ENCODE results near the gene FAM107B. TPM values are rescaled to one million over a fixed set of nuclear protein-coding genes. Genes with fewer than 3 reads are reported as not detected.

FAM107B gene
- total RNA-seq, 1 donor, result 30.0 TPM

DNA sequence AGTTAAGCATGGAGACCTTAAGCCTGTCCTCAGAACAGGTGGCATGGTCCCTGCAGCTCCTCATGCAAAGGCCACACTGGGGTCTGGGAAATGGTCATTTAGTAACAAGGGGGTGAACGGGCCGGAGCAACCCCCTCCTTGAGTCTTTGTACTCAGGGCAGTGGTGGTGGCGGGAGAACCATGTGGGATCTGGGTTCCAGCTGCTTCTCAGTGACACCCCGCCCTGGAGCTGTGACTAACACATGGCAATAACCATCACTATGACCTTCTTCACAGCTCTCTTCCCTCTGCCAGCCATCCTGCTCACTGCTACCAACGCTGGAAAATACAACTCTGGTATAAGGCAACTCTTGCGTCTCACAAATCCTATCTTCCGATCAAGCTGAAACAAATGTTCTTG is 240.5 kb downstream of the FAM107B start:
- H4K20me1 ChIP-seq (ENCODE audit: insufficient read depth, low read length), result no peaks in the 10 kb centered on the region
- TF ChIP-seq, protein P1, sequence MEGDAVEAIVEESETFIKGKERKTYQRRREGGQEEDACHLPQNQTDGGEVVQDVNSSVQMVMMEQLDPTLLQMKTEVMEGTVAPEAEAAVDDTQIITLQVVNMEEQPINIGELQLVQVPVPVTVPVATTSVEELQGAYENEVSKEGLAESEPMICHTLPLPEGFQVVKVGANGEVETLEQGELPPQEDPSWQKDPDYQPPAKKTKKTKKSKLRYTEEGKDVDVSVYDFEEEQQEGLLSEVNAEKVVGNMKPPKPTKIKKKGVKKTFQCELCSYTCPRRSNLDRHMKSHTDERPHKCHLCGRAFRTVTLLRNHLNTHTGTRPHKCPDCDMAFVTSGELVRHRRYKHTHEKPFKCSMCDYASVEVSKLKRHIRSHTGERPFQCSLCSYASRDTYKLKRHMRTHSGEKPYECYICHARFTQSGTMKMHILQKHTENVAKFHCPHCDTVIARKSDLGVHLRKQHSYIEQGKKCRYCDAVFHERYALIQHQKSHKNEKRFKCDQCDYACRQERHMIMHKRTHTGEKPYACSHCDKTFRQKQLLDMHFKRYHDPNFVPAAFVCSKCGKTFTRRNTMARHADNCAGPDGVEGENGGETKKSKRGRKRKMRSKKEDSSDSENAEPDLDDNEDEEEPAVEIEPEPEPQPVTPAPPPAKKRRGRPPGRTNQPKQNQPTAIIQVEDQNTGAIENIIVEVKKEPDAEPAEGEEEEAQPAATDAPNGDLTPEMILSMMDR (IDR thresholded peaks at IDR 0.05; ENCODE audit: extremely low read depth, low read depth, low read length), result no peak
- peaks cover 27% of the 10 kb centered on the region for H3K79me2 ChIP-seq (ENCODE audit: insufficient read depth, low read length)
- no peaks in the 10 kb centered on the region for H3K27me3 ChIP-seq (ENCODE audit: insufficient read depth, low read length)
- no peak overlapping the region for H3K27ac ChIP-seq (ENCODE audit: low read depth, low read length)
- no peaks in the 10 kb centered on the region for H3K9me3 ChIP-seq (ENCODE audit: low read depth, low read length)
- H2AFZ ChIP-seq (ENCODE audit: low read length), result no peak overlapping the region
- H3K4me2 ChIP-seq (ENCODE audit: insufficient read depth, low read length), result no peak overlapping the region
- H3K36me3 ChIP-seq (ENCODE audit: insufficient read depth, low read length), result no peaks in the 10 kb centered on the region
- H3K4me1 ChIP-seq (ENCODE audit: insufficient read depth, low read length), result peaks cover 3% of the 10 kb centered on the region
- no peak overlapping the region for H3K4me3 ChIP-seq (ENCODE audit: insufficient read depth, low read length)
- DNase-seq (ENCODE audit: insufficient read length, low spot score, missing footprints), result no peak

DNA sequence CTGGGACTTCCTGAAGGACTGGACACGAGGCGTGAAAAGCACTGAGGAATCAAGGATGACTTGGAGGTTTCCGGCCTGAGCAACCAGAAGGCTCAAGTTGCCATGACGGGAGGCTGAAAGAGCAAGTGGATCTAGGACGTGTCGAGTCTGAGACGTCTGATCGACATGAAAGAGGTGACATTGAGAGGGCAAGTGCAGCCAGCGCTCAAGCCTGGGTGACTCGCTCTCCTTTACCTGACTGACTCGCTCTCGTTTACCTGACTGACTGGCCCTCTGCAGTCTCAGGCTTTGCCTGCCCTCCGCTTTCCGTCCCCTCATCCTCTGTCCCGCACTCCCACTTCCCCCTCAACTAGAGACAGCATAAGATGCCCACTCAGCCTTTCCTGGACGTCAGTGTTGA is 241.4 kb downstream of the FAM107B start:
- TF ChIP-seq, protein P1 (IDR thresholded peaks at IDR 0.05; ENCODE audit: extremely low read depth, low read depth, low read length), result no peak
- no peak overlapping the region for H3K27ac ChIP-seq (ENCODE audit: low read depth, low read length)
- H4K20me1 ChIP-seq (ENCODE audit: insufficient read depth, low read length), result no peaks in the 10 kb centered on the region
- no peak overlapping the region for H2AFZ ChIP-seq (ENCODE audit: low read length)
- no peak overlapping the region for H3K4me2 ChIP-seq (ENCODE audit: insufficient read depth, low read length)
- DNase-seq (ENCODE audit: insufficient read length, low spot score, missing footprints), result no peak
- H3K79me2 ChIP-seq (ENCODE audit: insufficient read depth, low read length), result peaks cover 27% of the 10 kb centered on the region
- H3K36me3 ChIP-seq (ENCODE audit: insufficient read depth, low read length), result no peaks in the 10 kb centered on the region
- H3K9me3 ChIP-seq (ENCODE audit: low read depth, low read length), result no peaks in the 10 kb centered on the region
- peaks cover 3% of the 10 kb centered on the region for H3K4me1 ChIP-seq (ENCODE audit: insufficient read depth, low read length)
- no peak overlapping the region for H3K4me3 ChIP-seq (ENCODE audit: insufficient read depth, low read length)
- H3K27me3 ChIP-seq (ENCODE audit: insufficient read depth, low read length), result no peaks in the 10 kb centered on the region

DNA sequence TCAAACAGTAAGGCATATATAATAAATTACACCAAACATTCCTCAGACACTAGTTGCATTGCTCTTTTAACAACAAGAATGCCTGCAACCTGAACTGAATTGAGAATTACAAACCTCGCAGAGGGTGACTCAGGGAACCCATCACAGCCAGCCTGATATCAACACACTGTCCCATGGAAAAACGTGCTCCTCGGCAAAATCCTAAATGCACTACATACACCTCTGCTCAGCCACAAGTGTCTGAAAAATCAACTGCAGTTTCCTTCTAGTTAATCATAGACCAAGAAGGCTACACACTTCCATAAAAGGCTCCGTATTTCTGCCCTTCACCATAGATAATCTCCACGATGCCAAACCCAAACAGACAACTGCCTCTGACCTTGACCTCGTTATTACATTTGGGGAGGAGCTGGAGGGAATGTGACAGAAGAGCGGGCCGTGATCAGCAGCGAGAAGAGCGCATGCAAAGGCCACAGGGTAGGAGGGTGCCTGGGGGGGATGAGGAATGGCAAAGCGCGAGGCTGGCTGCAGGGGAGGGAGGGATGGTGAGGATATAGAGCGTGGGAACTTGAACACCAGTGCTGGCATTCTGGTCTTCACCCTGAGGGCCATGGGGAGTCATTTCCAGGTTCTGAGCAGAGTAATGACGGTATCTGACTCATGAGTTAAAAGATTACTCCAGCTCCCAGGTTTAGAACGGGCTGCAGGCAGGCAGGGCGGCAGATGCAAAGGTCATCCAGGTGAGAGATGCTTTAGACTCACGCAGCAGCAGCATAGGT is 242.0 kb downstream of the FAM107B start:
- H3K27me3 ChIP-seq (ENCODE audit: insufficient read depth, low read length), result no peaks in the 10 kb centered on the region
- DNase-seq (ENCODE audit: insufficient read length, low spot score, missing footprints), result no peak
- peaks cover 3% of the 10 kb centered on the region for H3K4me1 ChIP-seq (ENCODE audit: insufficient read depth, low read length)
- H3K27ac ChIP-seq (ENCODE audit: low read depth, low read length), result no peak overlapping the region
- peaks cover 27% of the 10 kb centered on the region for H3K79me2 ChIP-seq (ENCODE audit: insufficient read depth, low read length)
- no peak overlapping the region for H3K4me3 ChIP-seq (ENCODE audit: insufficient read depth, low read length)
- no peak overlapping the region for H3K4me2 ChIP-seq (ENCODE audit: insufficient read depth, low read length)
- no peaks in the 10 kb centered on the region for H3K36me3 ChIP-seq (ENCODE audit: insufficient read depth, low read length)
- no peaks in the 10 kb centered on the region for H3K9me3 ChIP-seq (ENCODE audit: low read depth, low read length)
- TF ChIP-seq, protein P1 (IDR thresholded peaks at IDR 0.05; ENCODE audit: extremely low read depth, low read depth, low read length), result no peak
- H2AFZ ChIP-seq (ENCODE audit: low read length), result no peak overlapping the region
- no peaks in the 10 kb centered on the region for H4K20me1 ChIP-seq (ENCODE audit: insufficient read depth, low read length)

DNA sequence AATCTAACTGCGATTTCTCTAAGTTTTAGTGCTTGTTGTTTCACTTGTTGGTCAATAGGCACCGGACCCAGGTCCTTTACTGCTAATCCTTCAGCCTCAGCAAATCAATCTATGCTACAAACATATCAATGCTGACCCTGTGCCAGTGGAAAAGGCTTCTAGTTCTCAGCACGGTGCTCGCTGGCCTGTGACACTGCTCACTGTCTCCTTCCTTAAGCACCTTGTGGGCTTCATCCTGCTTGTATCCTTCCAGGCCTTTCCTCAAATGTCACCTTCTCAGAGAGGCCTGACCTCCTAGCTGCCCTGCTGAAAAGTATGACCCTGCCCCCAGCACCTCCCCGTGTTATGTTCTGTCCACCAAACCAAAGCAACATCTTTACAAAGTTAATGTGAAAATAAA is 242.7 kb downstream of the FAM107B start:
- Histone ChIP-seq H3K4me2 (ENCODE audit: insufficient read depth, low read length) (no peak overlapping the region), H3K27me3 (ENCODE audit: insufficient read depth, low read length) (no peaks in the 10 kb centered on the region), H2AFZ (ENCODE audit: low read length) (no peak overlapping the region), H4K20me1 (ENCODE audit: insufficient read depth, low read length) (no peaks in the 10 kb centered on the region), H3K4me1 (ENCODE audit: insufficient read depth, low read length) (peaks cover under 1% of the 10 kb centered on the region), H3K27ac (ENCODE audit: low read depth, low read length) (no peak overlapping the region), H3K79me2 (ENCODE audit: insufficient read depth, low read length) (peaks cover 25% of the 10 kb centered on the region), H3K36me3 (ENCODE audit: insufficient read depth, low read length) (no peaks in the 10 kb centered on the region), H3K9me3 (ENCODE audit: low read depth, low read length) (no peaks in the 10 kb centered on the region), H3K4me3 (ENCODE audit: insufficient read depth, low read length) (no peak overlapping the region)
- TF ChIP-seq, protein P1 (IDR thresholded peaks at IDR 0.05; ENCODE audit: extremely low read depth, low read depth, low read length), result no peak
- no peak for DNase-seq (ENCODE audit: insufficient read length, low spot score, missing footprints)

All from osteoblast (primary cell).